HEK293 (cell line): ENCODE measurements around the gene PIP4K2A.

Experiments used
- CTCF ChIA-PET: fragments of 350-600 bp; formaldehyde crosslinking; extraction: SDS; loops from one replicate; lab custom pipeline; 2021; ENCODE audit warnings: antibody characterized with exemption; lab: Yijun Ruan, JAX
- POLR2A ChIA-PET: fragments of 300-600 bp; formaldehyde crosslinking; extraction: SDS; loops from one replicate; lab custom pipeline; 2020; ENCODE audit warnings: antibody characterized with exemption, inconsistent platforms; lab: Yijun Ruan, JAX
- H3K27ac ChIP-seq: fragments of 200-500 bp; sonication (Bioruptor generic); 2 replicates; pipeline ENCODE4 v1.5.1; 2014; ENCODE audit warnings: low read depth, low read length, control low read depth, inconsistent platforms; ENCODE audit errors: extremely low read depth
- H3K36me3 ChIP-seq, 2 experiments: fragments of 200-500 bp in 1 of 2; sonication (Bioruptor generic) in 1 of 2; 1 replicate in 1 of 2; 2 replicates in 1 of 2; pipeline ENCODE4 v1.5.1; 2014 to 2017; ENCODE audit warnings: inconsistent platforms in 2 of 2, low read length in 2 of 2; ENCODE audit not compliant: control insufficient read depth in 2 of 2, insufficient read depth in 1 of 2
- H3K4me1 ChIP-seq: fragments of 200-500 bp; sonication (Bioruptor generic); 2 replicates; pipeline ENCODE4 v1.5.1; 2014; ENCODE audit warnings: mild to moderate bottlenecking, low read length, inconsistent platforms; ENCODE audit not compliant: control insufficient read depth, insufficient read depth
- H3K4me3 ChIP-seq: 2 replicates; pipeline ENCODE4 v1.5.1; 2011; ENCODE audit warnings: low read depth, mild to moderate bottlenecking, control low read depth, low read length, moderate library complexity
- H3K9me3 ChIP-seq: fragments of 200-500 bp; sonication (Bioruptor generic); 2 replicates; pipeline ENCODE4 v1.5.1; 2014; ENCODE audit warnings: low read depth, low read length, inconsistent platforms; ENCODE audit not compliant: control insufficient read depth, insufficient read depth
- BCL11A ChIP-seq: fragments of 450-650 bp; formaldehyde crosslinking; IDR thresholded peaks from 2 replicates; pipeline ENCODE4 v1.5.1; 2016; ENCODE audit warnings: low read depth, missing biosample characterization, missing genetic modification characterization
- KLF17 ChIP-seq: fragments of 450-650 bp; formaldehyde crosslinking; IDR thresholded peaks from 2 replicates; pipeline ENCODE4 v1.5.1; 2016; ENCODE audit warnings: missing biosample characterization, missing genetic modification characterization
- PRDM6 ChIP-seq: fragments of 450-650 bp; formaldehyde crosslinking; IDR thresholded peaks from 2 replicates; pipeline ENCODE4 v1.5.1; 2017; ENCODE audit warnings: missing biosample characterization, missing genetic modification characterization
- SETDB1 ChIP-seq: IDR thresholded peaks from one replicate; pipeline ENCODE4 v1.6.1; 2017; ENCODE audit warnings: mild to moderate bottlenecking, low read length, moderate library complexity, mixed read lengths; ENCODE audit not compliant: insufficient read length
- ZBTB20 ChIP-seq: fragments of 450-650 bp; formaldehyde crosslinking; IDR thresholded peaks from 2 replicates; pipeline ENCODE4 v1.5.1; 2016; ENCODE audit warnings: missing biosample characterization, missing genetic modification characterization
- ZBTB44 ChIP-seq: fragments of 450-650 bp; IDR thresholded peaks from 2 replicates; pipeline ENCODE4 v1.5.1; 2018; ENCODE audit warnings: missing biosample characterization, mild to moderate bottlenecking, missing genetic modification characterization
- ZNF169 ChIP-seq: fragments of 450-650 bp; formaldehyde crosslinking; IDR thresholded peaks from 2 replicates; pipeline ENCODE4 v1.5.1; 2016; ENCODE audit warnings: missing biosample characterization, missing genetic modification characterization
- ZNF174 ChIP-seq: fragments of 450-650 bp; formaldehyde crosslinking; IDR thresholded peaks from 2 replicates; pipeline ENCODE4 v1.5.0; 2017; ENCODE audit warnings: missing biosample characterization, mild to moderate bottlenecking, missing genetic modification characterization
- ZNF280C ChIP-seq: fragments of 450-650 bp; formaldehyde crosslinking; IDR thresholded peaks from 2 replicates; pipeline ENCODE4 v1.5.1; 2016; ENCODE audit warnings: missing biosample characterization, missing genetic modification characterization
- ZNF521 ChIP-seq: fragments of 450-650 bp; formaldehyde crosslinking; IDR thresholded peaks from 2 replicates; pipeline ENCODE4 v1.5.1; 2017; ENCODE audit warnings: missing biosample characterization, mild to moderate bottlenecking, missing genetic modification characterization
- ZNF529 ChIP-seq: fragments of 450-650 bp; formaldehyde crosslinking; IDR thresholded peaks from 2 replicates; pipeline ENCODE4 v1.5.1; 2017; ENCODE audit warnings: missing genetic modification characterization, missing biosample characterization; ENCODE audit not compliant: insufficient replicate concordance
- ZNF558 ChIP-seq: fragments of 450-650 bp; formaldehyde crosslinking; IDR thresholded peaks from 2 replicates; pipeline ENCODE4 v1.5.1; 2016; ENCODE audit warnings: missing biosample characterization, missing genetic modification characterization
- ZNF560 ChIP-seq: fragments of 450-650 bp; formaldehyde crosslinking; IDR thresholded peaks from 2 replicates; pipeline ENCODE4 v1.5.1; 2017; ENCODE audit warnings: missing biosample characterization, missing genetic modification characterization, borderline replicate concordance
- ZNF639 ChIP-seq: fragments of 450-650 bp; formaldehyde crosslinking; IDR thresholded peaks from 2 replicates; pipeline ENCODE4 v1.5.1; 2016; ENCODE audit warnings: missing biosample characterization, missing genetic modification characterization

The PIP4K2A gene

GRCh38 chr10:22612318-22612717 is 102.1 kb downstream of the PIP4K2A start:
- POLR2A ChIA-PET = no interaction called here
- no peak for TF ChIP-seq ZNF529
- TF ChIP-seq BCL11A (tag by site-specific recombination) = no peak
- TF ChIP-seq PRDM6 (tag by site-specific recombination) = no peak
- H3K27ac ChIP-seq = no peak overlapping the region
- H3K9me3 ChIP-seq = no peaks in the 10 kb centered on the region
- peaks cover 0 to 11% of the 10 kb centered on the region in 2 experiments; a peak in 2 of 3 replicates for H3K36me3 ChIP-seq
- peaks cover 2% of the 10 kb centered on the region; the same call in 1 of the 2 replicates for H3K4me1 ChIP-seq
- H3K4me3 ChIP-seq = no peak overlapping the region
- CTCF ChIA-PET = no interaction called here

GRCh38 chr10:22611425-22612115 is 102.8 kb downstream of the PIP4K2A start:
- no peaks in the 10 kb centered on the region for H3K9me3 ChIP-seq
- POLR2A ChIA-PET = no interaction called here
- no peaks in the 10 kb centered on the region for H3K4me1 ChIP-seq
- no peak for TF ChIP-seq ZNF174 (tag by site-specific recombination)
- TF ChIP-seq ZNF639 (tag by site-specific recombination) = no peak
- no peak for TF ChIP-seq ZNF560
- TF ChIP-seq ZNF558 (tag by site-specific recombination) = no peak
- TF ChIP-seq ZNF169 = no peak
- no peak for TF ChIP-seq ZNF521 (tag by site-specific recombination)
- no peak for TF ChIP-seq ZNF280C (tag by site-specific recombination)
- TF ChIP-seq SETDB1 = no peak
- no peak for TF ChIP-seq KLF17
- no peak for TF ChIP-seq ZBTB44 (tag by site-specific recombination)
- TF ChIP-seq ZBTB20 (tag by site-specific recombination) = no peak
- H3K36me3 ChIP-seq = peaks cover 0 to 11% of the 10 kb centered on the region in 2 experiments; a peak in 2 of 3 replicates
- no peak overlapping the region for H3K27ac ChIP-seq
- no peak overlapping the region for H3K4me3 ChIP-seq
- CTCF ChIA-PET = interaction anchor here (0.7 kb wide), 1 partner anchor 12 kb away, joined by 4 read pairs; no protein-coding TSS in a partner anchor
